SK-N-SH (cell line): ENCODE data around the gene EED.

Experiments
- CTCF ChIP-seq: fragments of 200-600 bp; sonication (generic); IDR thresholded peaks from 2 replicates; pipeline ENCODE4 v1.6.1; 2017; ENCODE audit warnings: antibody characterized with exemption, mild to moderate bottlenecking, moderate library complexity
- POLR2AphosphoS5 ChIP-seq: IDR thresholded peaks from 2 replicates; pipeline ENCODE4 v1.6.1; 2012; ENCODE audit warnings: low read depth, low read length
- TCF12 ChIP-seq: IDR thresholded peaks from 2 replicates; pipeline ENCODE4 v1.4.0; 2012

- TF ChIP-seq CTCF (no peak), TCF12 (no peak), POLR2AphosphoS5 (no peak)
These were observed 9.6 kb upstream of the EED start for GRCh38 chr11:86234831-86235461.
